IPS-15b (cell line): Measurements from ENCODE around the gene ANKRD66.
"Not testable (repeated sequence)": the region's sequence is repeated elsewhere in the genome, so short reads cannot be mapped to it uniquely, and the experiment has no call there.

ENCODE experiments used
- H3K27me3 ChIP-seq: one replicate; pipeline ENCODE4 v1.6.1; 2013; ENCODE audit warnings: low read length; ENCODE audit not compliant: control insufficient read depth, insufficient read depth
- H3K36me3 ChIP-seq: one replicate; pipeline ENCODE4 v1.6.1; 2013; ENCODE audit warnings: low read length; ENCODE audit not compliant: control insufficient read depth, insufficient read depth
- H3K4me1 ChIP-seq: one replicate; pipeline ENCODE4 v1.6.1; 2013; ENCODE audit warnings: mild to moderate bottlenecking, low read length; ENCODE audit not compliant: control insufficient read depth, insufficient read depth
- H3K4me3 ChIP-seq: one replicate; pipeline ENCODE4 v1.5.1; 2013; ENCODE audit warnings: low read depth, low read length
- H3K9ac ChIP-seq: one replicate; pipeline ENCODE4 v1.6.1; 2013; ENCODE audit warnings: low read depth, mild to moderate bottlenecking, low read length
- H3K9me3 ChIP-seq: one replicate; pipeline ENCODE4 v1.6.1; 2013; ENCODE audit warnings: mild to moderate bottlenecking, low read length; ENCODE audit not compliant: control insufficient read depth, insufficient read depth

Gene ANKRD66

GRCh38 chr6:46735720-46736031 lies 11.1 kb upstream of the ANKRD66 start:
- Histone ChIP-seq H3K4me1 (peaks cover 8% of the 10 kb centered on the region), H3K36me3 (no peaks in the 10 kb centered on the region), H3K27me3 (peaks cover 26% of the 10 kb centered on the region), H3K4me3 (peak overlapping the region; percentile 69), H3K9me3 (no peaks in the 10 kb centered on the region), H3K9ac (peak overlapping the region; percentile 56)

GRCh38 chr6:46736906-46737305 lies 9.8 kb upstream of the ANKRD66 start:
- Histone ChIP-seq H3K27me3 (peaks cover 26% of the 10 kb centered on the region), H3K4me3 (no peak overlapping the region), H3K36me3 (no peaks in the 10 kb centered on the region), H3K9me3 (no peaks in the 10 kb centered on the region), H3K9ac (no peak overlapping the region), H3K4me1 (peaks cover 8% of the 10 kb centered on the region)

- no peak overlapping the region for H3K4me3 ChIP-seq
- no peaks in the 10 kb centered on the region for H3K36me3 ChIP-seq
- peaks cover 5% of the 10 kb centered on the region for H3K27me3 ChIP-seq
- H3K4me1 ChIP-seq, result peaks cover 3% of the 10 kb centered on the region
- no peak overlapping the region for H3K9ac ChIP-seq
- H3K9me3 ChIP-seq, result no peaks in the 10 kb centered on the region
Observed at GRCh38 chr6:46741482-46741881, 5.3 kb upstream of the ANKRD66 start.

GRCh38 chr6:46741910-46742309 lies 4.8 kb upstream of the ANKRD66 start:
- no peak overlapping the region for H3K9ac ChIP-seq
- peaks cover 3% of the 10 kb centered on the region for H3K4me1 ChIP-seq

GRCh38 chr6:46743425-46744158 lies 3.1 kb upstream of the ANKRD66 start:
- Histone ChIP-seq H3K27me3 (no peaks in the 10 kb centered on the region), H3K4me1 (peaks cover 3% of the 10 kb centered on the region), H3K4me3 (no peak overlapping the region), H3K36me3 (no peaks in the 10 kb centered on the region), H3K9ac (no peak overlapping the region), H3K9me3 (no peaks in the 10 kb centered on the region)

More at GRCh38 chr6:46741910-46742309, 4.8 kb upstream of the ANKRD66 start:
- no peak overlapping the region for H3K4me3 ChIP-seq
- no peaks in the 10 kb centered on the region for H3K9me3 ChIP-seq
- H3K36me3 ChIP-seq, result no peaks in the 10 kb centered on the region
- H3K27me3 ChIP-seq, result peaks cover 2% of the 10 kb centered on the region

GRCh38 chr6:46744159-46744725 lies 2.5 kb upstream of the ANKRD66 start:
- H3K4me3 ChIP-seq, H3K9me3 ChIP-seq, H3K4me1 ChIP-seq, H3K27me3 ChIP-seq, H3K9ac ChIP-seq, H3K36me3 ChIP-seq: not testable (repeated sequence)

- H3K9me3 ChIP-seq, result no peaks in the 10 kb centered on the region
- H3K9ac ChIP-seq, result no peak overlapping the region
- no peaks in the 10 kb centered on the region for H3K36me3 ChIP-seq
- no peak overlapping the region for H3K4me3 ChIP-seq
- H3K27me3 ChIP-seq, result no peaks in the 10 kb centered on the region
- peaks cover 4% of the 10 kb centered on the region for H3K4me1 ChIP-seq
Observed at GRCh38 chr6:46745973-46746372, 760 bp upstream of the ANKRD66 start.

- Histone ChIP-seq H3K4me3 (peak overlapping the region; percentile 10), H3K36me3 (no peaks in the 10 kb centered on the region), H3K9me3 (no peaks in the 10 kb centered on the region), H3K4me1 (peaks cover 4% of the 10 kb centered on the region), H3K27me3 (no peaks in the 10 kb centered on the region), H3K9ac (no peak overlapping the region)
Observed at GRCh38 chr6:46748940-46749503, 2.3 kb downstream of the ANKRD66 start.

- Histone ChIP-seq H3K27me3 (no peaks in the 10 kb centered on the region), H3K4me1 (peaks cover 4% of the 10 kb centered on the region)
Observed at GRCh38 chr6:46749731-46750130, 3.0 kb downstream of the ANKRD66 start.

GRCh38 chr6:46751658-46752057 lies 4.9 kb downstream of the ANKRD66 start:
- no peak overlapping the region for H3K4me3 ChIP-seq
- H3K36me3 ChIP-seq, result no peaks in the 10 kb centered on the region
- peaks cover 4% of the 10 kb centered on the region for H3K4me1 ChIP-seq
- H3K27me3 ChIP-seq, result no peaks in the 10 kb centered on the region
- H3K9me3 ChIP-seq, result no peaks in the 10 kb centered on the region
- no peak overlapping the region for H3K9ac ChIP-seq

More at GRCh38 chr6:46749731-46750130, 3.0 kb downstream of the ANKRD66 start:
- H3K36me3 ChIP-seq, result no peaks in the 10 kb centered on the region
- H3K9ac ChIP-seq, result no peak overlapping the region
- no peaks in the 10 kb centered on the region for H3K9me3 ChIP-seq
- H3K4me3 ChIP-seq, result no peak overlapping the region

GRCh38 chr6:46755865-46756264 lies 9.1 kb downstream of the ANKRD66 start:
- no peaks in the 10 kb centered on the region for H3K36me3 ChIP-seq
- H3K27me3 ChIP-seq, result no peaks in the 10 kb centered on the region
- H3K4me1 ChIP-seq, result peaks cover 6% of the 10 kb centered on the region
- H3K9me3 ChIP-seq, result no peaks in the 10 kb centered on the region
- H3K4me3 ChIP-seq, result no peak overlapping the region
- H3K9ac ChIP-seq, result no peak overlapping the region
